ENCODE measurements around the gene EIF2D. TPM values are rescaled to one million over a fixed set of nuclear protein-coding genes. Genes with fewer than 3 reads are reported as not detected.
A peak's percentile ranks its signal among the peaks of the same experiment; 100 is the strongest.

The EIF2D gene
- total RNA-seq, 1 experiment from 2014 or later: 110 TPM

DNA sequence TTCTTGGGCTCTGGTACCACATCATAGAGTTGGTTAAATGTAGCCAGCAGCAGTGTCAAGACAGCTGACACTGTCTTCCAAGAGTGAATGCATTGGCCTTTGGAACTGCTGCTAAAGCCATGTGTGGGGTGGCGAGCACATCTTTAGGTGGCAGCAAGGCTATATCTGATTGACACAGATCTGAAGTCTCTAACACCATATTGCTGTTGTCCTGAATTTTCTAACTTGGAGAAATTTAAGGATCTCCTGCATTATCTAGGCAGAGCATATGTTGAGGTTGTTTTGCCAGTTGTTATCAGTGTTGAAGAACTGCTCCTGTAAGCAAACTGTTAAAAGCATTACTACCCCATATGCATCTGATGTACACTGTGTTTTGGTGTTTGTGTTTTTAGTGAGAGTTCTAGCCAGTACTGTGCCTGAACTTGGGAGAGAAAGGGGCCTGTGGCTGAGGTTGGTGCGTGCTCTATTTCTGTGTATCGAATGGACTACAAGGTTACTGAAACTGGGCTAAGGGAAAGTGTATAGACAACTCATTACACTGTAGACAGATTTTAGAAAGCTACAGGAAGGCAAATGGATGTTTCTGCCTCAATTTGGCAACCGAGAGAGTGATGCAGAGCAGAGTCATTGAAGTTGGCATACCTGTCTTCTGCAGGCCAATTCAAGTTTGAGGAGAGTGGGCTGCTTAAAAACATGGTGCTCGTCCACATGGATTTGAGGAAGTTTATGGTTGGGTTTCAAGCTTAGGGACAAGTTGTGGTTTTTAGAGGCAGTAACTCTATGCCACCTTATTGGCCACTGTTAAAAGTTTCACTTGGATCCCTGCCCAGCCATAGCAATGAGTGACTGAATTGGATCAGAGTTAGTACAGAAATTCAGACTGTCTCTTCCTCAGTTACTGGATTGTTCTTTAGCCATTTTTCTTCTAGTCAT is 40.0 kb upstream of the EIF2D start:
- Mint-ChIP-seq H3K4me1 (ENCODE audit: insufficient read depth, unreplicated experiment) (peaks cover 9% of the 10 kb centered on the region), H3K9me3 (ENCODE audit: unreplicated experiment) (no peaks in the 10 kb centered on the region), H3K4me3 (ENCODE audit: unreplicated experiment) (no peak overlapping the region), H3K27me3 (ENCODE audit: insufficient read depth, unreplicated experiment) (no peaks in the 10 kb centered on the region), H3K36me3 (ENCODE audit: insufficient read depth, unreplicated experiment) (peaks cover 43% of the 10 kb centered on the region), H3K27ac (ENCODE audit: low read depth, unreplicated experiment) (peak overlapping the region; percentile 5)
- ChIA-PET CTCF (interaction anchor here (0.5 to 36.8 kb wide), 5 partner anchors 8 to 294 kb away, joined by 3 to 1191 read pairs (median 4); partner anchors contain the start of genes DYRK3 and PIGR), POLR2A (interaction anchor here (0.7 to 2.0 kb wide), 3 partner anchors 11 to 74 kb away, joined by 3 to 9 read pairs (median 4); partner anchors contain the start of gene DYRK3)
- no peak for TF ChIP-seq CTCF (IDR thresholded peaks at IDR 0.05; ENCODE audit: unreplicated experiment)
- BruUV-seq (replicated peaks): no TSS peak
- no peak for DNase-seq (ENCODE audit: unreplicated experiment)
- intact Hi-C loops (cut with micrococcal nuclease): no loop called here

DNA sequence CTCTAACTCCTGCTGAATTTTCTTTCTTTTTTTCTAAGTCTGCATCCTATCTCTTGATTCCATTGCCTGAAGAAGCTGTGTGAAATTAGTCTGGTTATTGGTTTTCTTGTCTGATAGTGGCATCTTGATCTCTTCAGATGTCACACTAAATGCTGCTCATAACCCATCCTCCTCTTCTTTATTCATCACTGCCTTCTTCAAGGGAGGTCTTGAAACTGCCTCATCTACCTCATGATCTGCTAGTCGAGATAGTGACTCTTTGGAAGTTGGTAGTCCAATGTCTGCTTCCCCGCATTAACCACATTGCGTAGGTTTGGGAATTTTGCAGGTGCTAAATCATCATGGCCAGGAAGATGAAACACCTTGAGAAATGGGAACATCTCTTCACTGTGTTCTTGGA is 38.7 kb upstream of the EIF2D start:
- Mint-ChIP-seq H3K36me3 (ENCODE audit: insufficient read depth, unreplicated experiment) (peaks cover 55% of the 10 kb centered on the region), H3K4me1 (ENCODE audit: insufficient read depth, unreplicated experiment) (peaks cover 16% of the 10 kb centered on the region), H3K27ac (ENCODE audit: low read depth, unreplicated experiment) (no peak overlapping the region), H3K4me3 (ENCODE audit: unreplicated experiment) (no peak overlapping the region), H3K27me3 (ENCODE audit: insufficient read depth, unreplicated experiment) (no peaks in the 10 kb centered on the region), H3K9me3 (ENCODE audit: unreplicated experiment) (no peaks in the 10 kb centered on the region)
- TF ChIP-seq CTCF (IDR thresholded peaks at IDR 0.05; ENCODE audit: unreplicated experiment): no peak
- BruUV-seq (replicated peaks): no TSS peak
- POLR2A ChIA-PET: interaction anchor here (1.0 kb wide), 1 partner anchor 15 kb away, joined by 4 read pairs; the partner anchor contains the start of gene DYRK3
- CTCF ChIA-PET: interaction anchor here (0.6 to 36.8 kb wide), 5 partner anchors 9 to 172 kb away, joined by 3 to 1191 read pairs (median 6); partner anchors contain the start of gene DYRK3
- DNase-seq (ENCODE audit: unreplicated experiment): no peak
- intact Hi-C loops (cut with micrococcal nuclease): no loop called here

GRCh38 chr1:206649261-206649921 is 37.1 kb upstream of the EIF2D start:
- BruUV-seq (replicated peaks): no TSS peak
- POLR2A ChIA-PET: interaction anchor here (0.5 to 5.5 kb wide), 7 partner anchors 10 to 1091 kb away, joined by 3 to 39 read pairs (median 5); partner anchors contain the start of genes DYRK3 and EIF2D
- CTCF ChIA-PET: interaction anchor here (0.9 to 36.8 kb wide), 9 partner anchors 8 to 265 kb away, joined by 3 to 1191 read pairs (median 5); partner anchors contain the start of gene DYRK3

More at GRCh38 chr1:206649261-206649921, 37.1 kb upstream of the EIF2D start:
- no peak for DNase-seq (ENCODE audit: unreplicated experiment)
- intact Hi-C loops (cut with micrococcal nuclease): no loop called here
- H3K36me3 Mint-ChIP-seq (ENCODE audit: insufficient read depth, unreplicated experiment): peaks cover 67% of the 10 kb centered on the region
- no peaks in the 10 kb centered on the region for H3K9me3 Mint-ChIP-seq (ENCODE audit: unreplicated experiment)
- TF ChIP-seq CTCF (IDR thresholded peaks at IDR 0.05; ENCODE audit: unreplicated experiment): no peak
- H3K4me3 Mint-ChIP-seq (ENCODE audit: unreplicated experiment): no peak overlapping the region
- peaks cover 16% of the 10 kb centered on the region for H3K4me1 Mint-ChIP-seq (ENCODE audit: insufficient read depth, unreplicated experiment)
- H3K27ac Mint-ChIP-seq (ENCODE audit: low read depth, unreplicated experiment): no peak overlapping the region
- no peaks in the 10 kb centered on the region for H3K27me3 Mint-ChIP-seq (ENCODE audit: insufficient read depth, unreplicated experiment)
